Uterus (tissue), 4 donors: Measurements from ENCODE around the gene WDTC1. TPM values are rescaled to one million over a fixed set of nuclear protein-coding genes. Genes with fewer than 3 reads are reported as not detected.
A peak's percentile ranks its signal among the peaks of the same experiment; 100 is the strongest.
"Not testable (repeated sequence)": the region's sequence is repeated elsewhere in the genome, so short reads cannot be mapped to it uniquely, and the experiment has no call there.

ENCODE experiments used
- DNase-seq, 2 donors: peaks; one replicate each; pipeline ENCODE4 v3.0.0-alpha.2; 2019 to 2020
- H3K27ac ChIP-seq, 2 donors: fragments of 200-600 bp; sonication (generic); 1 replicate in 1 of 2; 2 replicates in 1 of 2; pipeline ENCODE4 v1.5.1; 2016 to 2018
- H3K27me3 ChIP-seq, 2 donors: fragments of 200-600 bp; sonication (generic); one replicate each; pipeline ENCODE4 v1.5.1; 2018 to 2019; ENCODE audit warnings: control low read depth in 1 of 2
- H3K36me3 ChIP-seq, 2 donors: fragments of 200-600 bp; sonication (generic); one replicate each; pipeline ENCODE4 v1.5.1; 2019; ENCODE audit warnings: control low read depth in 1 of 2
- H3K4me1 ChIP-seq, 2 donors: fragments of 200-600 bp; sonication (generic); one replicate each; pipeline ENCODE4 v1.5.1; 2018 to 2019; ENCODE audit warnings: control low read depth in 1 of 2
- H3K4me3 ChIP-seq, 2 donors: fragments of 200-600 bp; sonication (generic); 1 replicate in 1 of 2; 2 replicates in 1 of 2; pipeline ENCODE4 v1.5.1; 2018 to 2019; ENCODE audit warnings: mild to moderate bottlenecking in 1 of 2
- H3K9me3 ChIP-seq, 2 donors: fragments of 200-600 bp; sonication (generic); one replicate each; pipeline ENCODE4 v1.5.1; 2019; ENCODE audit warnings: control low read depth in 1 of 2
- POLR2A ChIP-seq, 2 donors: fragments of 450-650 bp; IDR thresholded peaks; one replicate each; pipeline ENCODE4 v1.6.1; 2016; ENCODE audit warnings: antibody characterized with exemption in 2 of 2, mild to moderate bottlenecking in 1 of 2, moderate library complexity in 1 of 2
- intact Hi-C: fragments of 100-400 bp; cut with DNase I; formaldehyde crosslinking; loops from one replicate; pipeline ENCODE4 v1.15.1; 2023; ENCODE audit warnings: low total_unique reads
- total RNA-seq, 4 donors: library from RNA; depleted of rRNA in 3 of 4; stranded (reverse); fragments of >200 nt in 3 of 4; gene quantifications; one replicate each; pipeline versions ENCODE4 v1.1.0 to v1.2.4, GENCODE V29; 2014 to 2023
- TF ChIP-seq, protein P1 (sequence below), 4 experiments: fragments of 200-600 bp in 2 of 4; fragments of 450-650 bp in 2 of 4; sonication (generic) in 2 of 4; IDR thresholded peaks; one replicate each; pipeline ENCODE4 v1.5.1; 2016 to 2019; ENCODE audit warnings: antibody characterized with exemption in 4 of 4, mild to moderate bottlenecking in 2 of 4, moderate library complexity in 1 of 4
- donor health status: DM: yes; HTN: yes; CAD: no.

Gene WDTC1
- total RNA-seq, 4 donors from 2014 or later: 5.6 to 45.8 (median 34.2) TPM

- TF ChIP-seq, protein P1, sequence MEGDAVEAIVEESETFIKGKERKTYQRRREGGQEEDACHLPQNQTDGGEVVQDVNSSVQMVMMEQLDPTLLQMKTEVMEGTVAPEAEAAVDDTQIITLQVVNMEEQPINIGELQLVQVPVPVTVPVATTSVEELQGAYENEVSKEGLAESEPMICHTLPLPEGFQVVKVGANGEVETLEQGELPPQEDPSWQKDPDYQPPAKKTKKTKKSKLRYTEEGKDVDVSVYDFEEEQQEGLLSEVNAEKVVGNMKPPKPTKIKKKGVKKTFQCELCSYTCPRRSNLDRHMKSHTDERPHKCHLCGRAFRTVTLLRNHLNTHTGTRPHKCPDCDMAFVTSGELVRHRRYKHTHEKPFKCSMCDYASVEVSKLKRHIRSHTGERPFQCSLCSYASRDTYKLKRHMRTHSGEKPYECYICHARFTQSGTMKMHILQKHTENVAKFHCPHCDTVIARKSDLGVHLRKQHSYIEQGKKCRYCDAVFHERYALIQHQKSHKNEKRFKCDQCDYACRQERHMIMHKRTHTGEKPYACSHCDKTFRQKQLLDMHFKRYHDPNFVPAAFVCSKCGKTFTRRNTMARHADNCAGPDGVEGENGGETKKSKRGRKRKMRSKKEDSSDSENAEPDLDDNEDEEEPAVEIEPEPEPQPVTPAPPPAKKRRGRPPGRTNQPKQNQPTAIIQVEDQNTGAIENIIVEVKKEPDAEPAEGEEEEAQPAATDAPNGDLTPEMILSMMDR (IDR thresholded peaks at IDR 0.05): no peak
- no peak for TF ChIP-seq POLR2A (IDR thresholded peaks at IDR 0.05)
- Histone ChIP-seq H3K27ac (peak overlapping the region; percentile 85 to 91), H3K36me3 (no peaks in the 10 kb centered on the region), H3K9me3 (no peaks in the 10 kb centered on the region), H3K27me3 (no peaks in the 10 kb centered on the region), H3K4me1 (peaks cover 0 to 7% of the 10 kb centered on the region in 2 donors), H3K4me3 (peak overlapping the region; percentile 50 to 97)
- intact Hi-C loops: no loop called here
- no peak for DNase-seq
Observed at GRCh38 chr1:27235827-27236226, 1.4 kb downstream of the WDTC1 start.

DNA sequence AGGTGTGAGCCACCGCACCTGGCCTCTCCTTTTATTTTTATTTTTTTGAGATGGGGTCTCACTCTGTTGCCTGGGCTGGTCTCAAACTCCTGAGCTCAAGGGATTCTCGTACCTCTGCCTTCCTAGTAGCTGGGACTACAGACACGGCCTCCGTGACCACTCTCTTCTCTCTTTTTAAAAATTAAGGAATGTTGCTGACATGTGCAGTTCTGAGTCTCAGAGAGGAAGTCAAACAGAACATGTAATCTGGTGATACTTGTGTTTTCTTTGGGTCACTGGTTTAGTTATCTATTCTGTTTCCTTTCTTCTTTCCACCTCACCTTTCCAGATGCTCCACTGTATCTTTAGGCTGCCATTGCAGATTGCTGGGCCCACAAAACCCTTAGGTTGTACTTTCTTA is 2.7 kb downstream of the WDTC1 start:
- intact Hi-C loops: no loop called here
- no peak overlapping the region for H3K27ac ChIP-seq
- TF ChIP-seq POLR2A (IDR thresholded peaks at IDR 0.05): no peak
- TF ChIP-seq, protein P1 (IDR thresholded peaks at IDR 0.05): no peak

DNA sequence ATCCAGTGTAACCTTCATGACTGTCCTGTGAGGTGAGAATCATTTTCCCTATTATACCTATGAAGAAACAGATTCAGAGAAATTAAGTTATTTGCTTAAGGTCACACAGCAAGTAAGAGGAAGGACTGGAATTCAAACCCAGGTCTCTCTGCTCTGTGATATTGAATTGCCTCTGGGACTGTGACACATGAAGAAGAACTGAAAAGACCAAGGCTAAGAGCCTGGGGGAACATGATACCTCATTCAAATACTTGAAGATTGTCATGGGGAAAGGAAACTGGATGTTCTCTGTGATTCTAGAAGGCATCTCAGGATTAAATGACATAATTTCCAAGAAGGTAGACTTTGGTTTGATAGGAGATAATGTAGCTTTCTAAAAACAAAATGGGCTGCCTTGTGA is 3.6 kb downstream of the WDTC1 start:
- TF ChIP-seq POLR2A (IDR thresholded peaks at IDR 0.05): no peak
- TF ChIP-seq, protein P1 (IDR thresholded peaks at IDR 0.05): no peak
- intact Hi-C loops: no loop called here
- H3K36me3 ChIP-seq: no peaks in the 10 kb centered on the region
- no peak overlapping the region for H3K4me3 ChIP-seq
- H3K4me1 ChIP-seq: peaks cover 0 to 7% of the 10 kb centered on the region in 2 donors
- H3K27me3 ChIP-seq: no peaks in the 10 kb centered on the region
- no peak overlapping the region for H3K27ac ChIP-seq
- DNase-seq: no peak
- no peaks in the 10 kb centered on the region for H3K9me3 ChIP-seq

More for the DNA sequence above, 2.7 kb downstream of the WDTC1 start:
- peaks cover 0 to 7% of the 10 kb centered on the region in 2 donors for H3K4me1 ChIP-seq
- DNase-seq: no peak
- H3K9me3 ChIP-seq: no peaks in the 10 kb centered on the region
- H3K36me3 ChIP-seq: no peaks in the 10 kb centered on the region
- H3K4me3 ChIP-seq: no peak overlapping the region
- no peaks in the 10 kb centered on the region for H3K27me3 ChIP-seq

GRCh38 chr1:27241677-27242076 is 7.2 kb downstream of the WDTC1 start:
- no peak overlapping the region for H3K4me3 ChIP-seq
- TF ChIP-seq POLR2A (IDR thresholded peaks at IDR 0.05): no peak
- TF ChIP-seq, protein P1 (IDR thresholded peaks at IDR 0.05): no peak
- no peaks in the 10 kb centered on the region for H3K4me1 ChIP-seq
- intact Hi-C loops: no loop called here
- H3K9me3 ChIP-seq: no peaks in the 10 kb centered on the region
- no peaks in the 10 kb centered on the region for H3K36me3 ChIP-seq
- no peak for DNase-seq
- H3K27me3 ChIP-seq: no peaks in the 10 kb centered on the region
- no peak overlapping the region for H3K27ac ChIP-seq

- H3K27ac ChIP-seq, H3K4me1 ChIP-seq, DNase-seq, H3K27me3 ChIP-seq, intact Hi-C loops, H3K9me3 ChIP-seq, H3K36me3 ChIP-seq, H3K4me3 ChIP-seq: not testable (repeated sequence)
Observed at GRCh38 chr1:27243665-27244064, 9.2 kb downstream of the WDTC1 start.

- Histone ChIP-seq H3K9me3 (no peaks in the 10 kb centered on the region), H3K4me3 (no peak overlapping the region), H3K27me3 (no peaks in the 10 kb centered on the region), H3K27ac (no peak overlapping the region), H3K36me3 (no peaks in the 10 kb centered on the region), H3K4me1 (no peaks in the 10 kb centered on the region)
- TF ChIP-seq, protein P1 (IDR thresholded peaks at IDR 0.05): no peak
- DNase-seq: no peak
- intact Hi-C loops: no loop called here
Observed at GRCh38 chr1:27246194-27246593, 11.8 kb downstream of the WDTC1 start.
